PC-3 (cell line): Measurements from ENCODE around the gene KTI12.

Experiments
- CTCF ChIP-seq: fragments of 300-600 bp; sonication (generic); conservative IDR thresholded peaks from 2 replicates; pipeline ENCODE4 v1.5.1; 2017; ENCODE audit warnings: antibody characterized with exemption, low read depth, mild to moderate bottlenecking, low read length
- EZH2 ChIP-seq: fragments of 300-600 bp; sonication (generic); IDR thresholded peaks from one replicate; pipeline ENCODE4 v1.6.1; 2017; ENCODE audit warnings: antibody characterized with exemption, mild to moderate bottlenecking, low read length; ENCODE audit not compliant: unreplicated experiment
- EZH2phosphoT487 ChIP-seq: fragments of 300-600 bp; sonication (generic); IDR thresholded peaks from 2 replicates; pipeline ENCODE4 v1.6.1; 2018; ENCODE audit warnings: mild to moderate bottlenecking, antibody characterized with exemption, low read length, borderline replicate concordance

GRCh38 chr1:51997974-51998382, 35.6 kb downstream of the KTI12 start:
- TF ChIP-seq CTCF (no peak), EZH2phosphoT487 (no peak), EZH2 (no peak)
